Gastroesophageal sphincter (tissue), 4 donors: ENCODE measurements around the gene DCDC2. TPM values are rescaled to one million over a fixed set of nuclear protein-coding genes. Genes with fewer than 3 reads are reported as not detected.

Source experiments
- ATAC-seq: fragments of 150-250 bp; one replicate; pipeline ENCODE4 v1.9.1; 2016; ENCODE audit warnings: mild to moderate bottlenecking, moderate library complexity
- H3K27ac ChIP-seq, 4 donors: fragments of 200-600 bp; sonication (generic) in 3 of 4; 1 replicate in 3 of 4; 2 replicates in 1 of 4; pipeline ENCODE4 v1.5.1; 2016 to 2019
- H3K27me3 ChIP-seq: fragments of 200-600 bp; sonication (generic); one replicate; pipeline ENCODE4 v1.5.1; 2019
- H3K36me3 ChIP-seq, 2 donors: fragments of 200-600 bp; sonication (generic); one replicate each; pipeline ENCODE4 v1.5.1; 2019; ENCODE audit warnings: control low read depth in 1 of 2
- H3K4me1 ChIP-seq, 3 donors: fragments of 200-600 bp; sonication (generic); 1 replicate in 2 of 3; 2 replicates in 1 of 3; pipeline ENCODE4 v1.5.1; 2016 to 2019; ENCODE audit warnings: control low read depth in 2 of 3
- H3K4me3 ChIP-seq, 2 donors: fragments of 200-600 bp; sonication (generic); one replicate each; pipeline ENCODE4 v1.5.1; 2019; ENCODE audit warnings: mild to moderate bottlenecking in 1 of 2, moderate library complexity in 1 of 2
- H3K9me3 ChIP-seq, 3 donors: fragments of 200-600 bp; sonication (generic); one replicate each; pipeline ENCODE4 v1.5.1; 2017 to 2019; ENCODE audit warnings: control low read depth in 2 of 3
- CTCF ChIP-seq, 4 experiments: fragments of 200-600 bp in 2 of 4; fragments of 450-650 bp in 2 of 4; sonication (generic) in 1 of 4; IDR thresholded peaks; one replicate each; pipeline ENCODE4 v1.5.1; 2017 to 2019; ENCODE audit warnings: antibody characterized with exemption in 4 of 4, mild to moderate bottlenecking in 2 of 4, moderate library complexity in 2 of 4
- EP300 ChIP-seq: sonication (generic); formaldehyde crosslinking; IDR thresholded peaks from one replicate; pipeline ENCODE4 v1.6.1; 2017; ENCODE audit warnings: antibody characterized with exemption, mild to moderate bottlenecking
- POLR2A ChIP-seq, 2 donors: fragments of 450-650 bp; IDR thresholded peaks; one replicate each; pipeline ENCODE4 v1.6.1; 2017; ENCODE audit warnings: antibody characterized with exemption in 2 of 2, mild to moderate bottlenecking in 2 of 2, moderate library complexity in 1 of 2
- POLR2AphosphoS5 ChIP-seq: sonication (generic); formaldehyde crosslinking; IDR thresholded peaks from one replicate; pipeline ENCODE4 v1.6.1; 2017; ENCODE audit warnings: antibody characterized with exemption
- WGBS, 2 donors: methylation state at CpG; one replicate each; pipeline ENCODE4 v1.1.5; 2018; ENCODE audit warnings: low coverage in 1 of 2; 5-methylcytosine and 5-hydroxymethylcytosine counted together
- total RNA-seq, 4 donors: library from RNA; depleted of rRNA; stranded (reverse); fragments of >200 nt; gene quantifications; one replicate each; pipeline ENCODE4 v1.1.0, GENCODE V29; 2016

Gene DCDC2
- total RNA-seq, 4 donors from 2014 or later, result 0.15 TPM; not detected in 3

- Histone ChIP-seq H3K4me1 (no peaks in the 10 kb centered on the region), H3K36me3 (no peaks in the 10 kb centered on the region), H3K27me3 (no peaks in the 10 kb centered on the region), H3K27ac (no peak overlapping the region), H3K4me3 (no peak overlapping the region), H3K9me3 (peaks cover 0 to 3% (median 0%) of the 10 kb centered on the region in 3 donors)
- ATAC-seq, result no peak
- WGBS, 2 donors, result 86 to 89% methylated on average over 5 to 9 of the region's 10 CpGs
- TF ChIP-seq EP300 (no peak), CTCF (IDR thresholded peaks at IDR 0.05) (no peak), POLR2AphosphoS5 (no peak), POLR2A (IDR thresholded peaks at IDR 0.05) (no peak)
Measured at GRCh38 chr6:24183584-24183983, 174.3 kb downstream of the DCDC2 start.

GRCh38 chr6:24157886-24158285, 200.0 kb downstream of the DCDC2 start:
- Histone ChIP-seq H3K27me3 (no peaks in the 10 kb centered on the region), H3K36me3 (no peaks in the 10 kb centered on the region), H3K9me3 (no peaks in the 10 kb centered on the region), H3K4me1 (no peaks in the 10 kb centered on the region), H3K27ac (no peak overlapping the region), H3K4me3 (no peak overlapping the region)
- WGBS, 2 donors, result 17 to 33% methylated on average over 1 of the region's 1 CpG
- no peak for ATAC-seq
- TF ChIP-seq POLR2AphosphoS5, result no peak
- no peak for TF ChIP-seq EP300
- no peak for TF ChIP-seq CTCF (IDR thresholded peaks at IDR 0.05)
- TF ChIP-seq POLR2A (IDR thresholded peaks at IDR 0.05), result no peak

GRCh38 chr6:24154121-24154520, 203.7 kb downstream of the DCDC2 start:
- Histone ChIP-seq H3K4me1 (no peaks in the 10 kb centered on the region), H3K9me3 (no peaks in the 10 kb centered on the region), H3K27ac (no peak overlapping the region), H3K36me3 (no peaks in the 10 kb centered on the region), H3K4me3 (no peak overlapping the region), H3K27me3 (no peaks in the 10 kb centered on the region)
- no peak for ATAC-seq
- TF ChIP-seq CTCF (IDR thresholded peaks at IDR 0.05) (no peak), POLR2AphosphoS5 (no peak), EP300 (no peak), POLR2A (IDR thresholded peaks at IDR 0.05) (no peak)

- Histone ChIP-seq H3K27ac (no peak overlapping the region), H3K4me1 (no peaks in the 10 kb centered on the region), H3K4me3 (no peak overlapping the region), H3K9me3 (no peaks in the 10 kb centered on the region), H3K36me3 (no peaks in the 10 kb centered on the region), H3K27me3 (no peaks in the 10 kb centered on the region)
- 100% methylated on average over 1 of the region's 1 CpG; no CpG with 5 or more reads in 1 of the 2 donors for WGBS, 2 donors
- TF ChIP-seq EP300 (no peak), POLR2AphosphoS5 (no peak), CTCF (IDR thresholded peaks at IDR 0.05) (no peak), POLR2A (IDR thresholded peaks at IDR 0.05) (no peak)
- ATAC-seq, result no peak
Measured at GRCh38 chr6:24152014-24152413, 205.8 kb downstream of the DCDC2 start.

GRCh38 chr6:24149836-24150235, 208.0 kb downstream of the DCDC2 start:
- WGBS, 2 donors, result 29 to 58% methylated on average over 2 to 3 of the region's 3 CpGs

More at GRCh38 chr6:24149836-24150235, 208.0 kb downstream of the DCDC2 start:
- Histone ChIP-seq H3K9me3 (no peaks in the 10 kb centered on the region), H3K4me3 (no peak overlapping the region), H3K27ac (no peak overlapping the region), H3K36me3 (no peaks in the 10 kb centered on the region), H3K4me1 (no peaks in the 10 kb centered on the region), H3K27me3 (no peaks in the 10 kb centered on the region)
- TF ChIP-seq POLR2A (IDR thresholded peaks at IDR 0.05) (no peak), POLR2AphosphoS5 (no peak), EP300 (no peak), CTCF (IDR thresholded peaks at IDR 0.05) (no peak)
- no peak for ATAC-seq
